Dedifferentiated amniotic fluid mesenchymal stem cell (primary cell): Measurements from ENCODE around the gene BCAS3.

Experiments
- DNase-seq: peaks from one replicate; pipeline ENCODE4 v3.0.0-alpha.2; 2016; ENCODE audit errors: extremely low spot score

The BCAS3 gene

GRCh38 chr17:61316633-61317032, 639.0 kb downstream of the BCAS3 start:
- no peak for DNase-seq

GRCh38 chr17:61317779-61318178, 640.1 kb downstream of the BCAS3 start:
- no peak for DNase-seq

GRCh38 chr17:61318684-61319098, 641.0 kb downstream of the BCAS3 start:
- no peak for DNase-seq

GRCh38 chr17:61321344-61321743, 643.7 kb downstream of the BCAS3 start:
- DNase-seq = no peak

GRCh38 chr17:61322325-61323002, 644.8 kb downstream of the BCAS3 start:
- no peak for DNase-seq

- DNase-seq = no peak
Observed at GRCh38 chr17:61323003-61323908, 645.6 kb downstream of the BCAS3 start.

GRCh38 chr17:61323909-61324868, 646.5 kb downstream of the BCAS3 start:
- DNase-seq = no peak

- DNase-seq = no peak
Observed at GRCh38 chr17:61324950-61325349, 647.3 kb downstream of the BCAS3 start.

- DNase-seq = no peak
Observed at GRCh38 chr17:61325382-61326073, 647.9 kb downstream of the BCAS3 start.

GRCh38 chr17:61326330-61326729, 648.7 kb downstream of the BCAS3 start:
- DNase-seq = no peak

GRCh38 chr17:61328351-61328750, 650.7 kb downstream of the BCAS3 start:
- DNase-seq = no peak

GRCh38 chr17:61330174-61331150, 652.8 kb downstream of the BCAS3 start:
- DNase-seq = no peak

GRCh38 chr17:61331178-61331577, 653.5 kb downstream of the BCAS3 start:
- DNase-seq = no peak

- no peak for DNase-seq
Observed at GRCh38 chr17:61331886-61332285, 654.2 kb downstream of the BCAS3 start.

- no peak for DNase-seq
Observed at GRCh38 chr17:61333136-61333535, 655.5 kb downstream of the BCAS3 start.

- DNase-seq = no peak
Observed at GRCh38 chr17:61334673-61335072, 657.0 kb downstream of the BCAS3 start.

GRCh38 chr17:61335105-61335844, 657.6 kb downstream of the BCAS3 start:
- DNase-seq = no peak

GRCh38 chr17:61335845-61336655, 658.4 kb downstream of the BCAS3 start:
- no peak for DNase-seq
